Fibroblast of the aortic adventitia (primary cell): ENCODE data around the gene CMC1. TPM values are rescaled to one million over a fixed set of nuclear protein-coding genes. Genes with fewer than 3 reads are reported as not detected.
A peak's percentile ranks its signal among the peaks of the same experiment; 100 is the strongest.
"Not testable (repeated sequence)": the region's sequence is repeated elsewhere in the genome, so short reads cannot be mapped to it uniquely, and the experiment has no call there.

ENCODE experiments used
- DNase-seq: peaks from one replicate; pipeline ENCODE4 v3.0.0-alpha.2; 2010; ENCODE audit warnings: low read depth
- H3K4me3 ChIP-seq: 2 replicates; pipeline ENCODE4 v1.5.1; 2011; ENCODE audit warnings: low read depth, mild to moderate bottlenecking, control low read depth, low read length, moderate library complexity
- total RNA-seq: library from RNA; depleted of rRNA; stranded (reverse); fragments of >200 nt; gene quantifications from 2 replicates; pipeline ENCODE4 v1.2.3, GENCODE V29; 2012; ENCODE audit warnings: low replicate concordance
- TF ChIP-seq, protein P1 (sequence below): IDR thresholded peaks from 2 replicates; pipeline ENCODE4 v1.5.1; 2011; ENCODE audit warnings: mild to moderate bottlenecking, low read length, control low read depth, inconsistent platforms; ENCODE audit not compliant: insufficient read depth

CMC1 gene, protein sequence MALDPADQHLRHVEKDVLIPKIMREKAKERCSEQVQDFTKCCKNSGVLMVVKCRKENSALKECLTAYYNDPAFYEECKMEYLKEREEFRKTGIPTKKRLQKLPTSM
- total RNA-seq, result 2.5 and 8.5 TPM in 2 replicates

DNA sequence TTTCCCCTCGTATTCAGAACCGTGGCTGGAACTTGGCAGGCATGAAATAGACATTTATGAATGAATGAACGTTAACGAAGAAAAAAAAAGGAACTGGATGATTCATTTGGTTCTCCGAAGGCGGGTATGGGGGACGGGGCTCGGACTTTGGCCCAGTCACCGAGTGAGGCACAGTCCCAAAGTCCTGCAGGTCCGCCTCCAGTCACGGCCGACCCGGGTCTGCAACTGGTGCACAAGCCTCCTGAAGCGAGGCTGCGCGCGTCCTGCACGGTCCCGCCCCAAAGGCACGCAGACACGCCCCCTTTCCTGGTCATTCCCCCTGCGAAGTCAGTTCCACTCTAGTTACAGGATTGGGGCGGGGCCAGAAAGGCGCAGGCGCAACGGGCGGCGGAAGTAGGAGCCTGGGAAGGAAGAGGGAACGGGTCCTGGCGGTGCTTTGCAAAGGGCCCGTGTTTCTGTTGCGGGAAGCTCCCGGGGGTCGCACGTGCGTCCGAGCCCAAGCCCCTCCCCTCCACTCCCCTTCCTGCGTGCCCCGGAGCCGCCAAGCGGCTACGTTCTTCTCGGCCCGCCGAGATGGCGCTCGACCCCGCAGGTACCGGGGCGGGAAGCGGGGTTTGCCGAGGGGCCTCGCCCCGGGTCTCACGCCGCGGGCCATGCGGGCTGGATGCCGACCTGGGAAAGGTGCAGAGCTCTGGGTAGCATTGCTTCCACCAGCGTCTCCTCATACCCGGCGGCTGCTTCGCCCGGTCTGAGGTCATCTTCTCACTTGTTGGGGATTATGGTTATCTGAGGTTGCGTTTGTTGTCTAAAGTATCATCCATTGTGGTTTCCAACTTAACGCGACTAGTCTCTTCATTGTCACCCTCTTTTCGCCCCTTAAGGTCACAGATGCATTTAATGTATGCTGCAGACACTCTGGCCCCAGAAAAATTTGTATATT, at the start of gene CMC1:
Gene CMC1, plus strand, starts transcription at position 399 of the 940 bp plus-strand sequence. Its CDS starts 175 bp downstream, at position 574.
- DNase-seq, result peak; percentile 93
- TF ChIP-seq, protein P1, sequence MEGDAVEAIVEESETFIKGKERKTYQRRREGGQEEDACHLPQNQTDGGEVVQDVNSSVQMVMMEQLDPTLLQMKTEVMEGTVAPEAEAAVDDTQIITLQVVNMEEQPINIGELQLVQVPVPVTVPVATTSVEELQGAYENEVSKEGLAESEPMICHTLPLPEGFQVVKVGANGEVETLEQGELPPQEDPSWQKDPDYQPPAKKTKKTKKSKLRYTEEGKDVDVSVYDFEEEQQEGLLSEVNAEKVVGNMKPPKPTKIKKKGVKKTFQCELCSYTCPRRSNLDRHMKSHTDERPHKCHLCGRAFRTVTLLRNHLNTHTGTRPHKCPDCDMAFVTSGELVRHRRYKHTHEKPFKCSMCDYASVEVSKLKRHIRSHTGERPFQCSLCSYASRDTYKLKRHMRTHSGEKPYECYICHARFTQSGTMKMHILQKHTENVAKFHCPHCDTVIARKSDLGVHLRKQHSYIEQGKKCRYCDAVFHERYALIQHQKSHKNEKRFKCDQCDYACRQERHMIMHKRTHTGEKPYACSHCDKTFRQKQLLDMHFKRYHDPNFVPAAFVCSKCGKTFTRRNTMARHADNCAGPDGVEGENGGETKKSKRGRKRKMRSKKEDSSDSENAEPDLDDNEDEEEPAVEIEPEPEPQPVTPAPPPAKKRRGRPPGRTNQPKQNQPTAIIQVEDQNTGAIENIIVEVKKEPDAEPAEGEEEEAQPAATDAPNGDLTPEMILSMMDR, result no peak
- peak within 1 kb of the TSS; percentile 96 for H3K4me3 ChIP-seq

DNA sequence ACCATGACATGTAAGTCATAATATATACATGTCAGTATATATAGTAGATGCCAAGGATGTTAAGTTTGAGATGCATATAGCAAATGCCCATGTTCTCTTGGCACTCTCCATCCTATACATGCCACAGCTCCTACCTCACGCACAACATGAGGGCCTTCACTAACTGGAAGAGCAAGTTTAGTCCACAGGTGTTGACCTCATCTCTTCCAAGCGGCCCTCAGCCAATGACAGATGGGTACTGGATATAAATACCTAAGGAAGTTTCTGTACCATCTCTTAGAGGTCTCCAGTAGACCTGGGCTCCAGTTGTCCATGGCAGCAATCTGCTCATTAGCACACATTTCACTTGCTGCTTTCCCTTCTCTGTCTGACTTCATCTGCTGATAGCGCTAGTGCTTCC, 43.3 kb upstream of the CMC1 start:
- TF ChIP-seq, protein P1, result no peak
- no peak for DNase-seq
- H3K4me3 ChIP-seq, result no peak overlapping the region

DNA sequence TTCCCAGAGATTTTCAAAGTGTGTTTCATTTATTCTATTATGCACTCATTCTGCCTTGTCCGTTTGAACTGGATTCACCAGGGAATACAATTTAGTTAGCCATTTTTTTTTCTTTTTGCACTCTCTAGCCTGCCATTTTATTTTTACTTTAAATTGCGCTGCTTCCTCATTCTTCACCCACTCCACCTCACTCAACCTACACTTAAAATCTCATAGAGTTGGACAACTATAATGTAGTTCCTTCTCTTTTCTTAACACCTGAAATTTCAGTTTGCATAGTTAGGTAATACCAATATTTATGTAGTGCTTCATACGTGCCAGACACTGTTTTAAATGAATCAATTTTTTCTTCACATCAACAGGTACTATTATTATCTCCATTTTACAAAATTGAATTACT, 42.4 kb upstream of the CMC1 start:
- no peak for DNase-seq

DNA sequence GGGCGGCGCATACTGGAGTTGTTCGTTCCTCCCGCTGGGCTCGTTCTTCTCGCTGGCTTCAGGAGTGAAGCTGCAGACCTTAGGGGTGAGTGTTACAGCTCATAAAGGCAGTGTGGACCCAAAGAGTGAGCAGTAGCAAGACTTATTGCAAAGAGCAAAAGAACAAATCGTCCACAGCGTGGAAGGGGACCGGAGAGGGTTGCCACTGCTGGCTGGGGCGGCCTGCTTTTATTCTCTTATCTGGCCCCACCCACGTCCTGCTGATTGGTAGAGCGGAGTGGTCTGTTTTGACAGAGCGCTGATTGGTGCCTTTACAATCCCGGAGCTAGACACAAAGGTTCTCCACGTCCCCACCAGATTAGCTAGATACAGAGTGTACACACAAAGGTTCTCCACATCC, 41.8 kb upstream of the CMC1 start:
- not testable (repeated sequence) for DNase-seq

More for the DNA sequence above, 42.4 kb upstream of the CMC1 start:
- H3K4me3 ChIP-seq, result no peak overlapping the region
- TF ChIP-seq, protein P1, result no peak

DNA sequence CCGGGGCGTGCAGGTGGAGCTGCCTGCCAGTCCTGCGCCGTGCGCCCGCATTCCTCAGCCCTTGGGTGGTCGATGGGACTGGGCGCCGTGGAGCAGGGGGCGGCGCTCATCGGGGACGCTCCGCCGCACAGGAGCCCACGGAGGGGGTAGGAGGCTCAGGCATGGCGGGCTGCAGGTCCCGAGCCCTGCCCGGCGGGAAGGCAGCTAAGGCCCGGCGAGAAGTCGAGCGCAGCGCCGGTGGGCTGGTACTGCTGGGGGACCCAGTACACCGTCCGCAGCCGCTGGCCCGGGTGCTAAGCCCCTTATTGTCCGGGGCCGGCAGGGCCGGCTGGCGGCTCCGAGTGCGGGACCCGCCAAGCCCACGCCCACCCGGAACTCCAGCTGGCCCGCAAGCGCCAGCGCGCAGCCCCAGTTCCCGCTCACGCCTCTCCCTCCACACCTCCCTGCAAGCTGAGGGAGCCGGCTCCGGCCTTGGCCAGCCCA, 41.0 kb upstream of the CMC1 start:
- DNase-seq, H3K4me3 ChIP-seq: not testable (repeated sequence)

More for the DNA sequence above, 41.8 kb upstream of the CMC1 start:
- H3K4me3 ChIP-seq, result not testable (repeated sequence)

DNA sequence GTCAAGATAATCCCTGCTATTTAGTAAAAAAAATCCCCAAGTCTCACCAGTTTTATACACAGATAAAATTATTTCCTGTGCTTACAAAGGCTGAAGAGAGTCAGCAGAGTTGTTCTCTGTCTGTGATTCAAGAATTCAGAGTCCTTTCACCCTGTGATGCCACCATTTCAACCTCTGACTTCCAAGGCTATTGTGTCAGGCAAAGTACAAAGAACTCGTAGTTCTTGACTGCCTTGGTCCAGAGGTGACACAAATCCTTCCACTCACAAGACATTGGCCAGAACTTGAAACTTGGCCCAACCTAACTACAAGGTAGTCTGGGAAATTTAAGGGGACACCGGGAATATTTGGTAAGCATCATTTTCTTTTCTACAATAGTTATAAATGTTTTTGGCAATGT, 34.9 kb upstream of the CMC1 start:
- H3K4me3 ChIP-seq, result no peak overlapping the region
- DNase-seq, result no peak
- TF ChIP-seq, protein P1, result no peak

DNA sequence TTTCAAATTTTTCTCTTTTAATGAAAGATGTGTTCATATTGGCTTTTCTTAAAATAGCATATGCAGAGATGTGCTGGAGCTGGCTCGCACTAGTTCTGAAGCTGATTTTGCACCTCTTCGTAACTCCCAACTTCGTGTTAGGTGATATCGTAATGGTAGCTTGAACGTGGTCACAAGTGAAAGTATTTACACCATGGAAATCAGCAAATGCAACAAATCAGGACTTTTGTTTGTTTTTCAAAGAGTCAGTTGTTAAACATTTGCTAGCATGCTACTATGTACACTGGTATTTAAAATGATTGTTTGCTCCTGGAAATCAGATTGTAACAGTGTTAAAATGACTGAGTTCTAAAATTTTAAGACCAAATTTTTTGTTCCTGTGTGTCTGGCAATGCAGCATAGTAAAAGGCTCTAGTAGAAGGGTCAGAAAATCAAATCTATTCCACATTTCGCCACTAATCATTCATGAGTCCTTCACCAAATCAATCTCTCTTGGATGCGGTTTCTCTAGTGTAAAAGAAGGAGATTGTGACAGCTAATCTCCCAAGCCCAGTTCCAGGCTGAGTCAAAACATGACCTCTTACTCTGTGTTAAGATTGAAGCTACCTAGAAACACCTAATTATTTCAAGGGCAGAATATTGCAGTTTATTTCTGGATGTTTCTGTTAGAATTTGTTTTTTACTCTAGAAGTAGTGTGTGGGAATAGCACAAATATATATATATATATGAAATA, 34.3 kb upstream of the CMC1 start:
- no peak overlapping the region for H3K4me3 ChIP-seq
- TF ChIP-seq, protein P1, result no peak
- no peak for DNase-seq
